ENCODE results near the gene PIGM.

- no peak for TF ChIP-seq RAD21 (conservative IDR thresholded peaks at IDR 0.05 in 1 of 2, IDR thresholded peaks at IDR 0.05 in 1 of 2)
- no peak for TF ChIP-seq ZNF302 (CRISPR knock-in tag; IDR thresholded peaks at IDR 0.05)
- TF ChIP-seq ZFP36 (IDR thresholded peaks at IDR 0.05; ENCODE audit: borderline replicate concordance, partially characterized antibody): no peak
- TF ChIP-seq CTCF (IDR thresholded peaks at IDR 0.05): no peak
- TF ChIP-seq FOSB (CRISPR knock-in tag; IDR thresholded peaks at IDR 0.05): no peak
Observed at GRCh38 chr1:160024195-160024905, 7.4 kb downstream of the PIGM start.

Measured in A549 (cell line).